Adipose tissue (tissue), 3 donors: ENCODE measurements around the gene ANKRD33B. TPM values are rescaled to one million over a fixed set of nuclear protein-coding genes. Genes with fewer than 3 reads are reported as not detected.
"Not testable (repeated sequence)": the region's sequence is repeated elsewhere in the genome, so short reads cannot be mapped to it uniquely, and the experiment has no call there.

Experiments
- H3K27ac ChIP-seq: one replicate; pipeline ENCODE4 v1.5.1; 2013; ENCODE audit warnings: low read depth, low read length
- WGBS, 3 donors: extraction: QIAGEN DNeasy Blood & Tissue Kit; methylation state at CpG; one replicate each; pipeline ENCODE4 v1.1.7; 2013; 5-methylcytosine and 5-hydroxymethylcytosine counted together
- polyA plus RNA-seq, 3 donors: library from polyadenylated mRNA; stranded (reverse); fragments of 200-250 nt; gene quantifications; one replicate each; pipeline ENCODE4 v1.2.3, GENCODE V29; 2013
- donor health status: healthy with polysubstance abuse.
- donor health status: Bipolar disorder and iron deficiency.
- donor health status: healthy.

The ANKRD33B gene
- polyA plus RNA-seq, result 1 to 10 TPM in 1 of 3 donors, under 1 TPM in 2; 0.32 to 2.9 (median 0.89) TPM

- H3K27ac ChIP-seq, result no peak within 1 kb of the TSS
- WGBS, 3 donors, result 1% methylated on average over 78 to 119 of the region's 119 CpGs
These were observed at the start of gene ANKRD33B for GRCh38 chr5:10563945-10564837. ANKRD33B (plus strand) TSS chr5:10564070; CDS start chr5:10564468, 398 bp downstream.

DNA sequence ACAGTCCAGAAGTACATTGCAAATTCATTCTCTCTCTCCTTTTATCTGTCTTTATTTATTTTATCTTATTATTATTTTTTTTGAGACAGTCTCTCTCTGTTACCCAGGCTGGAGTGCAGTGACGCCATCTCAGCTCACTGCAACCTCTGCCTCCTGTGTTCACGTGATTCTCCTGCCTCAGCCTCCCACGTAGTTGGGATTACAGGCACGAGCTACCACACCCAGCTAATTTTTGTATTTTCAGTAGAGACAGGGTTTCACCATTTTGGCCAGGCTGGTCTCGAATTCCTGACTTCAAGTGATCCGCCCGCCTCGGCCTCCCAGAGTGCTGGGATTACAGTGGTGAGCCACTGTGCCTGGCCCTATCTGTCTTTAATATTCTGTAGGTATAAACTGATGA lies 49.3 kb upstream of the ANKRD33B start:
- not testable (repeated sequence) for H3K27ac ChIP-seq
- whole genome bisulfite sequencing, 3 donors, result 75 to 85% (median 84%) methylated on average over 8 of the region's 8 CpGs

- 82 to 89% (median 85%) methylated on average over 2 of the region's 2 CpGs for WGBS, 3 donors
- no peak overlapping the region for H3K27ac ChIP-seq
These were observed 48.4 kb upstream of the ANKRD33B start for GRCh38 chr5:10515492-10515891.

DNA sequence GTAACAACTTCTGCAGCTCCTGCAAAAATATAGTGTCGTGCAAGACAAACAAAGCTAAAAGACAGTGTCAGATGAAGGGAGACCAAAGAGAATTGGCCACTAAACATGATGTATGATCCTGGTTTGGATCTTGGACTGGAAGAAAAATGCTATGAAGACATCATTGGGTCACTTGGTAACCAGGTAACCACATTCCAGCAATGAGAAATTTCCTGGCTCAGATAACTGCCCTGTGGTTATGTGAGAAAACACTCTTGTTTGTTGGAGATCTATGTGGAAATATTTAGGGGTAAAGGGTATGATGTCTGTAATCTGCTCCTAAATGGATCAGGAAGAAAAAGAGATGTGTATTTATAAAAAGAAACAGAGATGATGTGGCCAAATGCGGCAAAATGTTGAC lies 45.5 kb upstream of the ANKRD33B start:
- 70 to 96% (median 75%) methylated on average over 2 of the region's 2 CpGs for WGBS, 3 donors
- H3K27ac ChIP-seq, result no peak overlapping the region

GRCh38 chr5:10519729-10520128 lies 44.1 kb upstream of the ANKRD33B start:
- no peak overlapping the region for H3K27ac ChIP-seq
- 81 to 88% (median 87%) methylated on average over 7 of the region's 7 CpGs for WGBS, 3 donors

DNA sequence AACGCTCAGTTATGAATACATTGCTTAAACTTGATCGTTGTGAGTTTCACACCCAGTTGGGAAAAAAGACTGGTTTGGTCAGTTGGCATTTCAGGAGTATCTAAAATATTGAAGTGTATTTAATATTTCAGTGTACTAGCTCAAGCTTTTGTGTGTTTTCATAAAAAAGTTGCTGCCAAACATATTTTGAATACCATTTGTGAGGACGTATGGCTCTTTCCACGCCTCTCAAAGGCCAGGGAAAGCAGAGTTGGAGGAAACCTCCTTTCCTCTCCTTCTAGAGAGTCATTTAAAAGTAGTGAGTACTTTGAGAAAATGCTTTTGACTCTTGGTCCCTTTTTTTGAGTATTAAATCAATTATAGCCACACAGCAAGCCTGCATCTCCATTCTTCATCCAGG lies 43.2 kb upstream of the ANKRD33B start:
- 60 to 74% (median 71%) methylated on average over 4 of the region's 4 CpGs for WGBS, 3 donors
- no peak overlapping the region for H3K27ac ChIP-seq

GRCh38 chr5:10521466-10522223 lies 42.2 kb upstream of the ANKRD33B start:
- 88 to 92% (median 91%) methylated on average over 14 of the region's 14 CpGs for WGBS, 3 donors
- H3K27ac ChIP-seq, result no peak overlapping the region

DNA sequence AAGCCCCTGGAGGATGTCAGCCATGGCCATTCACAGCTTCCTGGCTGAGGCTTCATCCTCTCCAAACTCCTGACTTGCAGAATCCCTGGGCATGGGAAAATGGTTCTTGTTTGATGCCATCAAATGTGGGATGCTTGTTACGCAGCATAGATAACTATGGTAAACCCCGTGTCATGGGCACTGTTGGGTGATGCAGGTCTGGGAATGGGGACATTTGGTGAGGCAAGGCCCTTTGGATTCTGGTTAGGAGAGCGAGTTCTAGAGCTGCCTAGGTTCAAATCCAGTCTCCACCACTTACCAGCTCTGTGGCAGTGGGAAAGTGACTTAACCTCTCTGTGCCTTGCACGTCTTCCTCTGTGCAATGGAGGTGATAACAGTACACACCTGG lies 41.7 kb upstream of the ANKRD33B start:
- H3K27ac ChIP-seq, result no peak overlapping the region
- WGBS, 3 donors, result 86 to 98% (median 98%) methylated on average over 4 of the region's 4 CpGs

- no peak overlapping the region for H3K27ac ChIP-seq
- 81 to 86% (median 85%) methylated on average over 19 of the region's 19 CpGs for WGBS, 3 donors
These were observed 39.3 kb upstream of the ANKRD33B start for GRCh38 chr5:10524376-10525123.

DNA sequence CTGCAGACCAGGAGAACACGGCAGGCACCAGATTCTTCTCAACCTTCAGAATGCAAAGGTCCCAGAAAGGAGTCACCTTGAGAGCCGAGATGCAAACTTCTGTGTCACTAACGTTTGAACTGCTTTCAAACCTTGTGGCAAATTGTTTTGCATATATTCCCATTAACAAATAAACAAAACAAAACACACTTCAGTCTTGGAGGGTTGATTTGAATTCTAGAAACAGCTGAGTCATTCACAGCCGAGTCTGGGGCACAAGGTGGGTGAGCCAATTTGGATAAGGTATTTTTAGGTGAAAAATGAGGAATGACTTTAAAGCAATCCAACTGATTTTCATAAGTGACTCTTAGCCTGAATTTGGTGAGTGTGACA lies 38.8 kb upstream of the ANKRD33B start:
- H3K27ac ChIP-seq, result no peak overlapping the region
- WGBS, 3 donors, result 68 to 74% (median 68%) methylated on average over 4 of the region's 4 CpGs

GRCh38 chr5:10527281-10527950 lies 36.5 kb upstream of the ANKRD33B start:
- 68 to 76% (median 68%) methylated on average over 11 of the region's 11 CpGs for WGBS, 3 donors
- no peak overlapping the region for H3K27ac ChIP-seq

- H3K27ac ChIP-seq, result no peak overlapping the region
- 58 to 69% (median 64%) methylated on average over 9 of the region's 9 CpGs for WGBS, 3 donors
These were observed 35.6 kb upstream of the ANKRD33B start for GRCh38 chr5:10528056-10528816.

- no peak overlapping the region for H3K27ac ChIP-seq
- WGBS, 3 donors, result 64 to 79% (median 66%) methylated on average over 1 of the region's 1 CpG
These were observed 35.0 kb upstream of the ANKRD33B start for GRCh38 chr5:10528827-10529226.

DNA sequence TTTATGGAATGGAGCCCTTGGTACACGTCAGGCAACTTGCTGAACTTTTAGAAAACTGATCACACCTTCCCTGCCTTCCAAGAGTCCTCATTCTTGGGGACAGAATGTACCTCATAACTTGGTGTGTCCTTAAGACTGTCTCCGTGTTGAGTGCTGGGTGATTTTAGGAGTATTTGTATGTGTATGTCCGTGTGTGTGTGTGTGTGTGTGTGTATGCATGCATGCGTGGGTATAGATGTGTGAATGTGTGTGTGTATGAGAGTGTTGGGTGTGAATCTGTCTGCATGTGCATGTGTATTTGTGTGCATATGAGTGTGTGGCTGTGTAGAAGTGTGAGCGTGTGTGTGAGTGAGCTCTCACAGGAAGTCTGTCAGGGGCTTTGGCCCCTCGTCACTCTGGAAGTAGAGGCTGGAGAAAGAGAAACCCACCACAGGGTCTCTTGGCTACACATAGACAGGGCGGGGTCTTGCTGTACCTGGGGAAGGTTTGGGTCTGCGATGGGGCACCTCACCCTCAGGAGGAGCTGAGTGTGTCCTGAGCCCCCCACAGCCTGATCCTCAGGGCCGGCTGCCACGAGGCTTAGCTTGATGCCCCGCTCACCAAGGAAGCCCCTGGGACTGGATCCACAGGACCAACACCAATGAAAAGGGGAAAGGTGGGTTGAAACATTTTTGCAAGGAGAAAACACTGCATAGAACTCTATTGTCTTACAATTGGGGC lies 33.1 kb upstream of the ANKRD33B start:
- no peak overlapping the region for H3K27ac ChIP-seq
- WGBS, 3 donors, result 75 to 92% (median 86%) methylated on average over 11 of the region's 11 CpGs

- no peak overlapping the region for H3K27ac ChIP-seq
- WGBS, 3 donors, result 84 to 96% (median 92%) methylated on average over 3 of the region's 3 CpGs
These were observed 31.4 kb upstream of the ANKRD33B start for GRCh38 chr5:10532421-10532820.

GRCh38 chr5:10533226-10533625 lies 30.6 kb upstream of the ANKRD33B start:
- 9 to 21% (median 11%) methylated on average over 16 to 17 of the region's 17 CpGs for WGBS, 3 donors
- H3K27ac ChIP-seq, result no peak overlapping the region
